Measurements from ENCODE around the gene LRRC71. TPM values are rescaled to one million over a fixed set of nuclear protein-coding genes. Genes with fewer than 3 reads are reported as not detected.
A peak's percentile ranks its signal among the peaks of the same experiment; 100 is the strongest.

The LRRC71 gene
- polyA plus RNA-seq, 3 donors: not detected

DNA sequence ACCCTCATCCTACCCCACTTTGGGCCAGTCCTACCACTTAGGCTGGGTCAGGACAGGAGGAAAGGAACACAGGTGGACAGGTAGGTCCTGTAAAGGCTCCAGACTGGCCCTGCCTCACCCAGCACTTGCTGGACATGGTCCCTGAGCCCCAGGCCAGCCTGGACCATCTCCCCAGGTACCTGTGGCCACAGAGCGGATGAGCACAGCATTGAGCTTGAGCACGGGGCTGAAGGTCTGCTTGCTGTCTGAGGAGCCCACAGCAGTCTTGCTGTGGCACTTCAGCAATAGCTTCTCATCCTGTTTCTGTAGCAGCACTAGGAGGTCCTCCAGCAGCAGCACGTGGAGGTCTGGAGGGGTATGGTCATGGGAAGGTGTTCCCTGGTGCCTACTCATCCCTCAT is 23.3 kb downstream of the LRRC71 start:
- Mint-ChIP-seq H3K36me3 (peaks cover 98 to 100% of the 10 kb centered on the region in 2 donors), H3K27ac (peak overlapping the region in 4 of 7 donors; percentile 17 to 82 (median 48)), H3K9me3 (no peaks in the 10 kb centered on the region), H3K4me1 (no peaks in the 10 kb centered on the region), H3K4me3 (no peak overlapping the region), H3K27me3 (ENCODE audit: low read depth in 3 of 3) (peaks cover 0 to 2% (median 0%) of the 10 kb centered on the region in 3 donors)
- Histone ChIP-seq H2AFZ (ENCODE audit: insufficient read depth, low read depth, low read length, poor library complexity, severe bottlenecking) (no peak overlapping the region), H4K20me1 (ENCODE audit: insufficient read depth, low read length) (peaks cover 34% of the 10 kb centered on the region), H3K4me3 (replicated peaks in 1 of 3; ENCODE audit: low read depth in 2 of 3, low read length in 3 of 3) (no peak overlapping the region), H3K27ac (ENCODE audit: low read depth in 1 of 2, low read length in 2 of 2) (no peak overlapping the region), H3K9me3 (replicated peaks in 1 of 2; ENCODE audit: control insufficient read depth in 1 of 2, insufficient read depth in 1 of 2, low read length in 2 of 2) (no peaks in the 10 kb centered on the region), H3K27me3 (ENCODE audit: control insufficient read depth in 2 of 2, insufficient read depth in 2 of 2, low read length in 2 of 2) (no peaks in the 10 kb centered on the region), H3K79me2 (ENCODE audit: insufficient read depth, low read length) (no peaks in the 10 kb centered on the region), H3K9ac (ENCODE audit: insufficient read depth, low read length, poor library complexity, severe bottlenecking) (no peak overlapping the region), H3K36me3 (replicated peaks in 1 of 2; ENCODE audit: control insufficient read depth in 1 of 2, insufficient read depth in 2 of 2, low read length in 2 of 2) (peaks cover 100% of the 10 kb centered on the region in 2 donors), H3K4me1 (ENCODE audit: control insufficient read depth in 1 of 2, insufficient read depth in 2 of 2, low read length in 2 of 2) (no peaks in the 10 kb centered on the region), H3K4me2 (replicated peaks; ENCODE audit: extremely low read depth, low read length, poor library complexity, severe bottlenecking) (no peak overlapping the region)
- TF ChIP-seq, protein P1, sequence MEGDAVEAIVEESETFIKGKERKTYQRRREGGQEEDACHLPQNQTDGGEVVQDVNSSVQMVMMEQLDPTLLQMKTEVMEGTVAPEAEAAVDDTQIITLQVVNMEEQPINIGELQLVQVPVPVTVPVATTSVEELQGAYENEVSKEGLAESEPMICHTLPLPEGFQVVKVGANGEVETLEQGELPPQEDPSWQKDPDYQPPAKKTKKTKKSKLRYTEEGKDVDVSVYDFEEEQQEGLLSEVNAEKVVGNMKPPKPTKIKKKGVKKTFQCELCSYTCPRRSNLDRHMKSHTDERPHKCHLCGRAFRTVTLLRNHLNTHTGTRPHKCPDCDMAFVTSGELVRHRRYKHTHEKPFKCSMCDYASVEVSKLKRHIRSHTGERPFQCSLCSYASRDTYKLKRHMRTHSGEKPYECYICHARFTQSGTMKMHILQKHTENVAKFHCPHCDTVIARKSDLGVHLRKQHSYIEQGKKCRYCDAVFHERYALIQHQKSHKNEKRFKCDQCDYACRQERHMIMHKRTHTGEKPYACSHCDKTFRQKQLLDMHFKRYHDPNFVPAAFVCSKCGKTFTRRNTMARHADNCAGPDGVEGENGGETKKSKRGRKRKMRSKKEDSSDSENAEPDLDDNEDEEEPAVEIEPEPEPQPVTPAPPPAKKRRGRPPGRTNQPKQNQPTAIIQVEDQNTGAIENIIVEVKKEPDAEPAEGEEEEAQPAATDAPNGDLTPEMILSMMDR (IDR thresholded peaks at IDR 0.05): no peak
- 92% methylated on average over 2 of the region's 3 CpGs for WGBS (ENCODE audit: insufficient coverage)
- no peak for DNase-seq
- intact Hi-C loops (cut with micrococcal nuclease): no loop called here

DNA sequence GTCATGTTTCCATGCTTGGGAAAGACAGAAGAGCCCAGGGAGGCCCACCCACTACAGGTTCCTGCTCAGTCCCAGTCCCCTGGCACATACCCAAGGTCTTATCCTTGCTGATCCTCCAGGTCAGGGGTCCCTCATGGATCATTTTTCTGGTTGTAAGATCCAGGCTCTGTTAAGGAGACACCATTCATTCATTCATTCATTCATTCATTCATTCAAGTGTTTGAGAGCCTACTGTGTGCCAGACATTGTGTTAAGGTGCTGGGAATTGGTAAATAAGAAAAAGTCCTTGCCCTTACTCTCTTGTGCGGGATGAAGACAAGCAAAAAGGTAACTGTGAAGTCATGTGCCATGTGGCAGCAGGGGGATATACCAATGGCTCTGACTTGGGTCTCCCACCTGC is 23.8 kb downstream of the LRRC71 start:
- Mint-ChIP-seq H3K9me3 (no peaks in the 10 kb centered on the region), H3K4me3 (no peak overlapping the region), H3K4me1 (no peaks in the 10 kb centered on the region), H3K36me3 (peaks cover 98 to 100% of the 10 kb centered on the region in 2 donors), H3K27me3 (ENCODE audit: low read depth in 3 of 3) (peaks cover 0 to under 1% (median 0%) of the 10 kb centered on the region in 3 donors), H3K27ac (peak overlapping the region in 1 of 7 donors; percentile 6)
- Histone ChIP-seq H4K20me1 (ENCODE audit: insufficient read depth, low read length) (peaks cover 30% of the 10 kb centered on the region), H3K79me2 (ENCODE audit: insufficient read depth, low read length) (no peaks in the 10 kb centered on the region), H3K4me3 (replicated peaks in 1 of 3; ENCODE audit: low read depth in 2 of 3, low read length in 3 of 3) (no peak overlapping the region), H3K9me3 (replicated peaks in 1 of 2; ENCODE audit: control insufficient read depth in 1 of 2, insufficient read depth in 1 of 2, low read length in 2 of 2) (no peaks in the 10 kb centered on the region), H2AFZ (ENCODE audit: insufficient read depth, low read depth, low read length, poor library complexity, severe bottlenecking) (no peak overlapping the region), H3K36me3 (replicated peaks in 1 of 2; ENCODE audit: control insufficient read depth in 1 of 2, insufficient read depth in 2 of 2, low read length in 2 of 2) (peaks cover 100% of the 10 kb centered on the region in 2 donors), H3K4me2 (replicated peaks; ENCODE audit: extremely low read depth, low read length, poor library complexity, severe bottlenecking) (no peak overlapping the region), H3K4me1 (ENCODE audit: control insufficient read depth in 1 of 2, insufficient read depth in 2 of 2, low read length in 2 of 2) (no peaks in the 10 kb centered on the region), H3K27me3 (ENCODE audit: control insufficient read depth in 2 of 2, insufficient read depth in 2 of 2, low read length in 2 of 2) (no peaks in the 10 kb centered on the region), H3K9ac (ENCODE audit: insufficient read depth, low read length, poor library complexity, severe bottlenecking) (no peak overlapping the region), H3K27ac (ENCODE audit: low read depth in 1 of 2, low read length in 2 of 2) (no peak overlapping the region)
- intact Hi-C loops (cut with micrococcal nuclease): no loop called here
- TF ChIP-seq, protein P1 (IDR thresholded peaks at IDR 0.05): no peak
- WGBS (ENCODE audit: insufficient coverage): 100% methylated on average over 1 of the region's 1 CpG
- no peak for DNase-seq
